Measurements from ENCODE around the gene TCF23. TPM values are rescaled to one million over a fixed set of nuclear protein-coding genes. Genes with fewer than 3 reads are reported as not detected.

TCF23 gene
- total RNA-seq, 4 donors from 2014 or later: 0.12 to 0.56 TPM; not detected in 2

- no peak for ATAC-seq (ENCODE audit: low FRiP score)
- TF ChIP-seq, protein P1, sequence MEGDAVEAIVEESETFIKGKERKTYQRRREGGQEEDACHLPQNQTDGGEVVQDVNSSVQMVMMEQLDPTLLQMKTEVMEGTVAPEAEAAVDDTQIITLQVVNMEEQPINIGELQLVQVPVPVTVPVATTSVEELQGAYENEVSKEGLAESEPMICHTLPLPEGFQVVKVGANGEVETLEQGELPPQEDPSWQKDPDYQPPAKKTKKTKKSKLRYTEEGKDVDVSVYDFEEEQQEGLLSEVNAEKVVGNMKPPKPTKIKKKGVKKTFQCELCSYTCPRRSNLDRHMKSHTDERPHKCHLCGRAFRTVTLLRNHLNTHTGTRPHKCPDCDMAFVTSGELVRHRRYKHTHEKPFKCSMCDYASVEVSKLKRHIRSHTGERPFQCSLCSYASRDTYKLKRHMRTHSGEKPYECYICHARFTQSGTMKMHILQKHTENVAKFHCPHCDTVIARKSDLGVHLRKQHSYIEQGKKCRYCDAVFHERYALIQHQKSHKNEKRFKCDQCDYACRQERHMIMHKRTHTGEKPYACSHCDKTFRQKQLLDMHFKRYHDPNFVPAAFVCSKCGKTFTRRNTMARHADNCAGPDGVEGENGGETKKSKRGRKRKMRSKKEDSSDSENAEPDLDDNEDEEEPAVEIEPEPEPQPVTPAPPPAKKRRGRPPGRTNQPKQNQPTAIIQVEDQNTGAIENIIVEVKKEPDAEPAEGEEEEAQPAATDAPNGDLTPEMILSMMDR (IDR thresholded peaks at IDR 0.05): no peak
- DNase-seq (ENCODE audit: low spot score): no peak
Measured at GRCh38 chr2:27158468-27158867, 9.7 kb downstream of the TCF23 start.

DNA sequence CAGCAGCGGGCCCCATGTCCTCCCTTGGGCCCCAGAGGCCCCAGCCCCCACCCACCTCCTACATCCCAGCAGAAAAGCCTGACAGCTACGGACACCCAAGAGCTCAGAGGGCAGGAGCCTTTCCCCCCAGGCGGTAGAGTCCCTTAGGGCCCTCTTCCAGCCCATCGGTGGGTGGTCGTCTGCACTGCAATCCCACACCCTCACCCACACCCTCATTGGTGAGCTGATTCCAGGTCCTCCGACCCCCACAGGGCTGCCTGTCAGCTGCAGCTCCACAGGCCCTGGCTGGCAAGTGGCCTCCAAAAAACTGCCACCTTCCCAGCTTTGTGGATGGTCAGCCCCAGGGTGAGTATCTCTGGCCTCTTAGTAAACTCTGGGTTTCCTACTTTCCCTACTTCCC is 10.5 kb downstream of the TCF23 start:
- ATAC-seq (ENCODE audit: low FRiP score): no peak
- TF ChIP-seq, protein P1 (IDR thresholded peaks at IDR 0.05): no peak
- DNase-seq (ENCODE audit: low spot score): no peak

DNA sequence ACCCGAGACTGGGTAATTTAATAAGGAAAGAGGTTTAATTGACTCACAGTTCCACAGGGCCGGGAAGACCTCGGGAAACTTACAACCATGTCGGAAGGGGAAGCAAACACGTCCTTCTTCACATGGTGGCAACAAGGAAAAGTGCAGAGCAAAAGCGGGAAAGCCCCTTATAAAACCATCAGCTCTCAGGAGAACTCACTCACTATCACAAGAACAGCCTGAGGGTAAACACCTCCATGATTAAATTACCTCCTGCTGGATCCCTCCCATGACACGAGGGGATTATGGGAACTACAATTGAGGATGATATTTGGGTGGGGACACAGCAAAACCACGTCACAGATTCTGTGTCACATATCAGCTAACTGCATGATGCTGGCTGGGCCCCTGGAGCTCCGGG is 11.4 kb downstream of the TCF23 start:
- no peak for DNase-seq (ENCODE audit: low spot score)
- TF ChIP-seq, protein P1 (IDR thresholded peaks at IDR 0.05): no peak
- no peak for ATAC-seq (ENCODE audit: low FRiP score)

GRCh38 chr2:27162151-27163121 is 13.6 kb downstream of the TCF23 start:
- DNase-seq (ENCODE audit: low spot score) (no peak), ATAC-seq (ENCODE audit: low FRiP score) (no peak)
- TF ChIP-seq, protein P1 (IDR thresholded peaks at IDR 0.05): no peak

GRCh38 chr2:27164960-27165763 is 16.4 kb downstream of the TCF23 start:
- no peak for ATAC-seq (ENCODE audit: low FRiP score)

DNA sequence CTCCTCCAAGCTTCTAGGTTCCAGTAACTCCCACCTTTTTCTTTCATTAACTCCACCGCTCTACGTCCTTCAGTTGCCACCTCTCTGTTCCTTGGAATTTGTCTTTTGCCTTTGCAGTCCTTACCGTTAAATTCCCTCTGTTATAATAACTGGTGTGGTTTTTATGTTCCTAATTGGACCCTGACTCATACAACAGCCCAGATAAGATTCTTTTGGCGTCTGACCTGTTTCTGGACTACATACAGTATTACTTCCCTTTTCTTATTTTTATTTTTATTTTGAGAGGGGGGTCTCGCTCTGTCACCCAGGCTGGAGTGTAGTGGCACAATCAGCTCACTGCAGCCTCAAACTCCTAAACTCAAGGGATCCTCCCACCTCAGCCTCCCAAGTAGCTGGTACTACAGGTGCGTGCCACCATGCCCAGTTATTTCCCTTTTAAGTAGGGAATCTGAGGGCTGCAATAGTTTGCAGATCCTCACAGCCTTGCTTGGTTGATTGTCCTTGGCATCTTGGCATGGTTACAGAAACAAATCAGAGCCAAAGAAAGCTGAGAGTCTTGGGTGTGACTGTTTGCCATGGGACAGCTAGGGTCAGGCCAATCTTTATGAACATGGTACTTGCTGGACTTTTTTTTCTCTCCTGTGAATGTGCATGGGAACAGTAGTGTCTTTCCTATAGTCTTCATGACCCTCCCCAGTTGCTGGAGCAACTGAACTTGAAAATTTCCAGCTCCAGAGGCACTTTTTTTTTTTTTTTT is 22.0 kb downstream of the TCF23 start:
- TF ChIP-seq, protein P1 (IDR thresholded peaks at IDR 0.05): no peak
- no peak for DNase-seq (ENCODE audit: low spot score)
- ATAC-seq (ENCODE audit: low FRiP score): no peak

More at GRCh38 chr2:27164960-27165763, 16.4 kb downstream of the TCF23 start:
- no peak for DNase-seq (ENCODE audit: low spot score)
- TF ChIP-seq, protein P1 (IDR thresholded peaks at IDR 0.05): no peak
